HG03196 (cell line): Measurements from ENCODE around the gene CLDN34.

ENCODE experiments used
- ATAC-seq: cut with Tn5 transposase; IDR thresholded peaks from one replicate; pipeline ENCODE4 v1.9.1; 2021; ENCODE audit not compliant: unreplicated experiment

The CLDN34 gene

DNA sequence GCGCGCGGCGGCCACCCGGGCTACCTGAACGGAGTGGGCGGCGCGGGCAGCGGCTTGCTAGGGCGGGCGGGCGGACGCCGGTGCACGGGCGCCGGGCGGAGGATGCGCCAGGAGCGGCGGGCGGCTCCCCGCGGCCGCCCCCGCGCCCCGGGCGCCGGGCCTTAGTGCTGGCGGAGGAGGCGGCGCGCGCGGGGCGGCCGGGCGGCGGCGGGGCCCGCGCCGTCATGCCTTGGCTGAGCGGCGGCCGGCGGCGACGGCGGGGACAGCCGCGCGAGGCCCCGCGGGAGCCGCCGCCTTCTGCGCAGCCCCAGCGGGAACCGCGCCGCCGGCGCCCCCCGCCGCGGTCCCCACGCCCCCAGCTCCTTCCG lies 48.2 kb downstream of the CLDN34 start:
- ATAC-seq: no peak

DNA sequence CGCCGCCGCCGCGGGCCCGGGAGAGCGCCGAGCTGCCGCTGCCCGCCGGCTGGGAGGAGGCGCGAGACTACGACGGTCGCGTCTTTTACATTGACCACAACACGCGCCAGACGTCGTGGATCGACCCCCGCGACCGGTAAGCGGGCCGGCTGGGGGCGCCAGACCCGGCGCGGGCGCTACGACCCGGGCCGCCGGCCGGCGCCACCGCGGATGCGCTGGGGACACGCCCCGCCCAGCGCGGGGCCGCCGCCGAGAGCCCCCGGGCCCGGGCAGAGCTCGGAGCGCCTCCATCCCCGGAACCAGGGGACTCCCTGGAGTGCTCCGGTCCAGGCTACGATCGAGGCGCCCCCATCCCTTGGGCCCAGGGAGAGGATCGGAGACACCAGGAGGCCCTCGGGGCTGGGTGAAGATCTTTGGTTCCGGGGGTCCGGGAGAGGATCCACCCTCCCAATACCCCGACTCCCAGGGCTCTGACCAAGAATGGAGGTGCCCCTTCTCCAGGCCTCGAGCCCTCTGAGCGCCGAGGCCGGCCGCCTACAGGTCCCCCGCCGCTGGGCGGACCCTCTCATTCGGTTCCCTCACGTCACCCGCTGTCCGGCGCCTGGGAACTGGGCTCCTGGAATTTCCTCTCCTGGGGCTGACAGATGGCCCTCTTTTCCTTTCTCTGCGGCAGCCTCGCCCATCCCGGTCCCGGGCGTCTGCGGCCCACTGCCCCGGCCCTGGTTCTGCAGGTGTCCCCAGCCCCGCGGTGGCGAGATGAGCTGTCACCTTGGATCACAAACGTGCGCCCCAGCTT lies 48.8 kb downstream of the CLDN34 start:
- ATAC-seq: no peak

- ATAC-seq: no peak
Observed at GRCh38 chrX:10016519-10017132, 49.5 kb downstream of the CLDN34 start.

GRCh38 chrX:10017872-10018271 lies 50.7 kb downstream of the CLDN34 start:
- ATAC-seq: no peak
